ENCODE results near the gene COLEC12.

COLEC12 gene

DNA sequence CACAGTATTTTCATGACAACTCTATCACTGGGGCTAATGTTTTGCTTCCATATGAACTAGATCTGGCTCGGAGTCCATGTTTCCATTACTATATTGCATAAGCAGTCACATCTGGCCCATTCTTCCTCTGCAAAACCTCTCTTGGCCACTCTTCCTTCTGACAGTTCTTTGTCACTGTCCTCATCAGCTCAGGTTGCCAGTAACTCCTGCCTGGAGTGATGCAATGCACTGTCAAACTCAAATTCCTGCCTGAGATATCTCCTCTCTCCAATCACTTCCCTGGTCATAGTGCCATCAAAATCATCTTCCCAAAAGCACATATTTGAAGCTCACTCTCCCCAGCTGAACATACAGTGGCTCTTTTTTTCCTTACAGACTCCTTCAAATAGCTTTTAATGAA is 66.1 kb downstream of the COLEC12 start:
- DNase-seq = no peak

DNA sequence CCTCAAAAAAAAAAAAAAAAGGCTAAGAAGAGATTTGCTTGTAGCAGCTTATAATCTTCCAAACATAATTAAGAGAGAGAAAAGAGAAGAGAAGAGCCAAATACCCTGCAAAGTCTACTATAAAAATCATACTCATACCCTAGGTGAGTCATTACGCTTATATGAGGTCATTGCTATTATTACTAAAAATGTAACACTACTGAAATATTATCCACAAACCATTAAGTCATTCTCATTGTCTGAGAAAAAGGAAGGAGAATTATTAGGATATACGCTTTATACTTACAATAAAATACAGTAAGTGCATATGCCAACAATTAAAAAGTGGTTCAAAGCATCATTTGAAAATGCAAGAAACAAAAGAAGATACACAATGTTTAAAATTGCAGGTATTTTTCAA is 66.5 kb downstream of the COLEC12 start:
- DNase-seq = peak; percentile 59

DNA sequence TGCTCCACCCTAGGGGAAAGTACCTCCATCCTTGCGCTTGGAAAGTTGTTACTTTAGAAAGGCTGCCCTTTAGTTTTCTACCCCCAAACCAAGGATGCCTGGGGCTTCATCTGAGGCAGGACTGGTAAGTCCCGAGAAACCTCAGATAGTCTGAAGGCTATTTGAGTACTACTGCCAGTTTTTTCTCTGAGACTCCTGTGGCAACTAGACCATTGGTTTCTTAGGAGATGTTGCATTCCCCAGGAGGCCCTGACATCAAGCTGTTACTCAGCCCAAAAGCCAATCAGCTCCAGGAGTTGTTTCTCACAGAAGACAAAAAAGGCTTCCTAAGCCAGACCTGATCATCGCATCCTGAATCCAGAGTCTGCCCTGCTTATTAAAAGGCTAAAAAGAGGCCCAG is 67.2 kb downstream of the COLEC12 start:
- no peak for DNase-seq

DNA sequence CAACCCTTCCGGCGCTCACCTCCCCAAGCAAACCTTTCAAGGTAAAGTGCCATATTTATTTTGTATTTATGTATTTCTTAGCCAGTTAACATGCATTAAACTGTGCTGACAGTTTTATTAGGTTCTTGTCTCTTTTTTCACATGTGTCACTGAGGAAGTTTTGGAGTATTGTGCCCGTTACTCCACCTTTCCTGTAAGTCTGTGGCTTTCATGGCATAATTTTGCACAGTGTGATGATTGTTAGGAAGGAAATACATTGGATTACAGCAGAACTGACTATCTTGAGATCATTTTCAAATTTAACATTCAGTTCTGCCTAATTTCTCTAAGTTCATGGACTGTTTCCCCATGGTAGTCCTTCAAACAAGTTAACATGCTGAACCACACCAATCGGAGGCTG is 67.7 kb downstream of the COLEC12 start:
- peak; percentile 33 for DNase-seq

DNA sequence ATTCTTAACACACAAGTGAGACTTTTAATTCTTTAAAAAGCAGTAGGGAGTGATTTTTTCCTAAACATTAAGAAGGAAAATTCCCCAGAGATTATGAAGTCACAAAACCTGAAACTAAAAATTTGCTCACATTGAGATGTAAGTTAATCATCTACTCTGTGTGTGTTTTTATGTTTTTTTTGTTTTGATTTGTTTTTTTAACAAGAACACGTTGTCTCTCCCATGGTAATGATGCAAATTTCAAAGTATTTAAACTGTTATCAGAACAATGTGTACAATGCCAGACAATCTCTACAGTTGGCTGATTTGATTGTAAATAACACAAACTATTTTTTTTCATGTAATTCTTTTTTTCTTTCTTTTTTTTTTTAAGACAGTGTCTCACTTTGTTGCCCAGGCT is 71.5 kb downstream of the COLEC12 start:
- no peak for DNase-seq

DNA sequence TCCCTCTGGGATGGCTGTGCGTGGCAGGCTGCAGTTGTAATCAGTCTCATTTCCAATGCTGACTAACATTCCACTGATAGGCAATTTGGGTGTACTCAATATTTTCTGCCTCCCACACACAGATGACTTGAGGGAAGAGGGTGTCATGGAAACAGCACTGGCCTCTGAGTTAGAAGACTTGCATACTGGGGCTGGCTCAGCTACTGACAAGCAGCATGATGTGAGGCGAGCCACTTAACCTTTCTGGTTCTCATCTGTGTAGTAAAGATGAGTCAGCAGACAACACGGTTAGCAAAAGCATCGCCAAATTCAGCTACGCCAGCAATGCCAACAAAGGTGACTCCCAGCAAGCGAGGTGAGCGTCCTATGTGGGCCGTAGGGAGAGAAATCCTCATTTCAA is 73.5 kb downstream of the COLEC12 start:
- no peak for DNase-seq

DNA sequence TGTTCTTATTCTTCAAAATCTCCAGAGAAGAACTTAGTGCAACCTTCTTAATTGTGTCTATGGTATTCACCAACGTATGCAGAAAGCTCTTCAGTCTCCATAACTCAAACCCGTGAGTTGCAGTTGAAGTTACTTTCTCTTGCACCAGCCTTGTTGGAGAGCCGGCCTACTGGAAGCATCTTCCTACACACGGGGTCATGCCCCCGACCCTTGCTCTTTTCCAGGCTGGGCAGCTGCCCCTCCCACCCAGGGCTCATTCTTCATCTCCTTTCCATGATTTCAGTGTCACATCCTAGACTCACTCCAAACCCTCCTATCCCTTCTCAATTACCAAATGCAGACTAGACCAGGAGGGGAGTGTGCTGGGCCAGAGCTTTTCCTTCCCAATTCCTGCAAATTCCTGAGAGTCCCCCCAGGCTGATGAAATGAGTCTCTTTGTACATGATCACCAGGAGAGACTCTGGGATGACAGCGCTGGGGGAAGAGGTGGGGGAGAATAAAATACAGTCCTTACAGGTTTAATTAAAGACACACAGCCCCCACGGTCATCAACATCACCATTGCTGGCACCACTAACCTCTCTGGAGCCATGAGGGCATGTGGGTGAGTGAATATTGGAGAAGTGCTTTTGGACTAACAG is 75.3 kb downstream of the COLEC12 start:
- DNase-seq = no peak

DNA sequence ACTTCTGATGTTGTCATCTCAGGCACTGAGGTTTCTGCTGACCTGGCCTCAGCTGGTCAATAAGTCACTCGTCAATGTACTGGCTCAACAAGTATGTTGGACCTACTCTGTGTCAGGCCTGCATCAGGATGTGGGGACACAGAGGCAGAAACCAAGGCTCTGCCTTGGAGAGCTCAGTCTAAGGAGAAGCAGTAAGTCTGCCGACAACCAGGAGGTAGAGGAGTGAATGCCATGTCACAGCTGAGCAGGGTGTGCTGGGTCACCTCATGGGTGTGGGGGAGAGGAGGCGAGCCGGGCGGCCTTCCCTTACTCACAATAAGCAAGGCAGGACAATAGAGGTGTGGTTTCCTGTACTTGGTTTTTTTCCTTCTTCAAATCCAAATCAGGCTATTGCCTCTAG is 75.8 kb downstream of the COLEC12 start:
- no peak for DNase-seq

DNA sequence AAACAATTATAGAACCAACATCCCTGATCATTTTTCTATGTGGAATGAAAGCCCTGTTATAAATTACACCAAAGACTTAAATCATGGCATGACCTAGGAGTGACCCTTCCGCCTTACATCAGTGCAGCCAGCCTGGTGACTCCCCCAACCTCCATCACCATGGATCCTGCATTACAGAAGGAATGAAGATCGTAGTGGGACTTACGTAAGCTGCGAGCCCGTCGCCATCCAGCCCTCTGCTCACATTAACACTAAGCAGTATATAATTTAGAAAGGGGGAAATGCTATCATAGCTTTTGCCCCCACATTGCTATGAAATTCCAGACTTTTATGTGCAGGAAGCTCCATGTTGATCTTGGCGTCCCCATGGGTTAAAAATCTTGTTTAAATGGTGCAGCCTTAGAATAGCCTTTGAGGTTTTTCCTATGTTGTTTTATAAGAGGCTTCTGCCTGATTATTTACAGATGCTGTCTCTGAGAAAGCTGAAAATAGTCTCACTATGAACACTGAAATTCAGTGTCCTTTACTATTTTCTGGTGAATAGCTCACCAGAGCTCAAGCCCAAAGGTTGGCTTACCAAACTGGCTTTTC is 76.3 kb downstream of the COLEC12 start:
- DNase-seq = no peak

DNA sequence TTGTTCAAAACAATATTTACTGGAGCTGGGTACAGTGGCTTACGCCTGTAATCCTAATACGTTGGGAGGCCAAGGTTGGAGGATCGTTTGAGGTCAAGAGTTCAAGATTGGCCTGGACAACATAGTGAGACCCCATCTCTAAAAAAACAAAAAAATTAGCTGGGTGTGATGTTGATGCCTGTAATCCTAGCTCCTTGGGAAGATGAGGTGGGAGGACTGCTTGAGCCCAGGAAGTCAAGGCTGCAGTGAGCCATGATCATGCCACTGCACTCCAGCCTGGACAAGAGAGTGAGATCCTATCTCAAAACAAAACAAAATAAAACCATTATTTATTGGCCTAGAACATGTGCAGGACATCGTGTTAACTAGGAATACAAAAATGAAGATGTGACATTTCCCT is 77.5 kb downstream of the COLEC12 start:
- no peak for DNase-seq

DNA sequence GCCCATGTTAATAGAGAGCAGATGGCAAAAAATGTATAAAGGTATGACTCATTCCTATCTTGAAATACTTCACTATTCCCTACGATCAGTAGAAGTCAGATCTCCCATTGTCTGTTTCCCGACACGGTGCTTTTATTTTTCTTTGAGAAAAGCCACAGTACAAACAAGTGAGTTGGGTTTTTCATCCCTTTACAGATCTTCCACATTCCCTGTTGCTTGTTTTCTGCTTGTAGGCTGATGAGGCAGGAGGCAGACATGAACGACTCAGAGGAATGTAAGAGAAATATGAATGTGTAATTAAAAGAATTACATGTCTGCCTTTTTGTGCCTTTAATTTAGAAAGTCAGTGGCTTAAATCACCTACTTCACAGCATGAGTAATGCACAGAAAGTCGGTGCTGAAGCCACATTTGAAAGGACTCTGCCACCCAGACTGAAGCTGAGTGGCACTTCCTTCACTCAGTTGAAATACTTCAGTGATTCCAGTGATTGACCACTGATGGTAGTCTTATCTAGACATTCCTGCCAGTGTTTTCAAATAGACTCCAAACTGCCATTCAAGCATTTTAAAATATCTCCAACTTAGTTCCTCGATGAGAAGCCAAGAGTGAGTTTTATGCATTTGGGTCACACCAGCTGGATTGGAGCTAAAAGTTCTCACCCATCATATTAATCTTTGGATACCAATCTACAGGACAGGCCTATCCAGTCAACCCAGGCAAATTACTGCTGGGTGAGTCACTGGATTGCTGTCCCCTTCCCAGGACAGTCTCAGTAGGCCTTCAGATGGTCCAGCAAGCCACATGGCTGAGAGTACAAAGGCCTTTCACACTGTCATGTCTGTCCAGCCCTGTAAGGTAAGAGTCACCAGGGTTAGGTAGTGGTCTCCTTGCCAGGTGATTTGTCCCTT is 79.0 kb downstream of the COLEC12 start:
- no peak for DNase-seq

DNA sequence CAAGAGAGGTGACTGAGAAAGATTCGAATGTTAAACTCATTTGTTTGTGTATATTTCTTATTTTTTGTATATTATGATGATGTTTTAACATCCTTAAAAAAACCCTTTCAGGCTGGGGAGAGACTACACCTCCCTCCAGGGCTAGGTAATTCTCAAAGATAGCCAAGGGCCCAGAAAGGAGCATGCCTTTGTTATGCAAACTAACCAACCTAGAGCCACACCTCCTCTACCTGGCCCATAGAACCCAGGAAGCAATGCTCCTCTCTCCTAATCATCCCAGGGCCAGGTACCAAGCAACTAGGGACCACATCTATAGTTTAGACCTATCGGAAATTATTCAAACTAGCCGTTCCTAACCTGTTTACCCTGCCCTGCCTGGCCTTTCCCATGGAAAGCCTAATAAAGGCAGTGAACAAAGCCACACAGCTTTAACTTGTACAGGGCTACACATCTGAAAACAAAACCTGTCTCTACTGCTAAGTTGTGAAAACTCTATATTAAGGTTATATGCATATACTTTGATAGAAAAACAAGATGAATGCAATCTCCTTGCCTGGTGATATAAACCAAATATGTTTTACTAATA is 79.7 kb downstream of the COLEC12 start:
- DNase-seq = no peak

DNA sequence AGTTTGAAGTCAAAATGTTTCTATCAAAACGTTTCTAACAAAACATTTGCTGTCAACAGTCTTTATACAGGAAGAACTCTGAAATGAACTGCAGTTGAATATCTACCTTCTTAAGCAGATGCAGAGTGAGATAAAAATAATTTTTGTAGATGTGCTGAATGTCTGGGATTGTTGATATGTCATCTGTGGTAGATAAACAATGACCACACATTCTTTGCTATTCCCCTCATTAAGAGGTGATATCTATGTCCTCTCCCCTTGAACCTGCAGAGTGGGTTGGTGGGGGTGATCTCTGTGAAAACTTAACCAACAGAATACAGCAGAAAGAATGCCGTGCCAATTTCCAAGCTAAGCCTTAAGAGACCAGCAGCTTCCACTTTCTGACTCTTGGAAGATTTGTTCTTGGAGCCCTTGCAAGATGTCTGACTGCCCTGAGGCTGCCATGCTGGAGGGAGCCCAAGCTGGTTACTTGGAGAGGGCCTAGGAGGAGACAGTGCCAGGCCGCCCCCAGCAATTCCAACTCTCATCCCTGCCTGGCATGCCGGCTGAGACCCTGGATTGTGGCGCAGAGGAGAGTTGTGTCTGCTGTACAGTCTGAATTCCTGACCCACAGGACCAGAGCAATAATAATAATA is 80.8 kb downstream of the COLEC12 start:
- no peak for DNase-seq

DNA sequence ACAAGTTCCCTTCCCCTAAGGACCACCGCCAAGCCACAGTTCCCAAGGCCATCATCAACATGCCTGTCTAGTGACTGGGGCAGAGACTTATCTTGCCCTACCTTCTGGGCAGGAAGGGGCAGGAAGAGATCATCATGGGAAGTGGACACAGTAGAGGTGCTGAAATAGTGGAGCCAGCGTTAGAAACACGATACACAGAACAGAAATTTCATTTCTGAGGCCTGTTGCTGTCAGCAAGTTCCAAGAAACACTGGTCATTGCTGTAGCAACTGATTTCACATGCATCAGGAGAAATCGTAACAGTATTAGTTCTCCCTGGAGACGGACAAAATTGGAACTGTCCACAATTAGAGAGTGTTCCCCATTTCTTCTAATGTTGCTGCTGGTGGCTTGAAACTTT is 83.0 kb downstream of the COLEC12 start:
- DNase-seq = peak; percentile 50

DNA sequence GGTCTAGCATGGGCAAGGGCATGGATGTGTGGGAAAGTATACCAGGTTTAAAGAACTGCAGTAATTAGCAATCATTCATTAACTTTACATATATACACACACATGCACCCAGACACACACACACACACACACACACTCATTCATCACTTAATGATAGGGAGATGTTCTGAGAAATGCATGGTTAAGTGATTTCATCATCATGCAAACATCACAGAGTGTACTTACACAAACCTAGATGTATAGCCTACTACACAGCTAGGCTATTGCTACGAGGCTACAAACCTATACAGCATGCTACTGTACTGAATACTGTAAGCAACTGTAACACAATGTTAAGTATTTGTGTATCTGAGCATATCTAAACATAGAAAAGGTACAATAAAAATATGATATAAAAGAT is 83.6 kb downstream of the COLEC12 start:
- DNase-seq = no peak

DNA sequence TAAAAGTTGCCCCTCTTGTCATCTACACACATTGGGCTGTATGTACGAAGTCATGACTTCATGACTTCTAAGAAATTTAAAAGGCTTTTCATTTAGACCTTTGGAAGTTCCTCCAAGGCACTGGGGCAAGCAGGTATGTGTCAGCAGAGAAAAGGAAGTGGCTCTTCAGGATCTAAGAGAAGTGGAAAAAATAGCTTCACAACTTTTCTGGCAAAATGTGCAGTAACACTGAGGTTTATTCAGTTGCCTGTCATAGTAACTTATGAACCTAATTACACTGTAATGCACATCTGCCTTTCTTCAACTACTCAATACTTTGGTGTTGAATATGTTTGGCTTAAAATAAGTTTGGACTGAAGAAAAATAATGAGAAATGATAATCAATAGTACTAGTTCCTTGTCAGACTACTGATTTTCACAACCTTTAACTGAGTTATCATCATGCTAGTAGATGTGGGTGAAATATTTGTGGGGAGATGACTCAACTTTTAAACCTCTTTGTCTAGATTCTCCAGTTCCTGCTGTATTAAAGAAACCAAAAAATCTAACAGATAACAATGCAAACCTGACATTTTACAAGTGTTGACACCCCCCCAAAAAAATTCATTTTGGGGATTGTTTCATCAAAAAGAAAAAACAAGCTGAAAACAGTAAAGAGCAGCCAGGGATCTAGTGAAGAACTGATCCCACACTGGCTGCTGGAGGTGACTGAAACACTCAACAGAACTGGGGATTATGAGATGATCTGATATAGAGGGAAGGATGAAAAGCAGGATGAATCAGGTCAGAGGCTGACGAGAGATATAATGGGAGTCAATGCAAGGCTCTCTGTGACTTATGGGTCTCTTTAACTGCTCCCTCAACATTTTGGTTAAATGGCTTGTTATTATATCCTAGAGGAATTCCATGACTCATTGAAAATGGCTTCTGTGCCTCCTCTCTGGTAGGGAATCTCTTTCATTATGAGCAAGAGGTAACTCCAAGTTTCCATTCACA is 84.6 kb downstream of the COLEC12 start:
- peak; percentile 41 for DNase-seq

DNA sequence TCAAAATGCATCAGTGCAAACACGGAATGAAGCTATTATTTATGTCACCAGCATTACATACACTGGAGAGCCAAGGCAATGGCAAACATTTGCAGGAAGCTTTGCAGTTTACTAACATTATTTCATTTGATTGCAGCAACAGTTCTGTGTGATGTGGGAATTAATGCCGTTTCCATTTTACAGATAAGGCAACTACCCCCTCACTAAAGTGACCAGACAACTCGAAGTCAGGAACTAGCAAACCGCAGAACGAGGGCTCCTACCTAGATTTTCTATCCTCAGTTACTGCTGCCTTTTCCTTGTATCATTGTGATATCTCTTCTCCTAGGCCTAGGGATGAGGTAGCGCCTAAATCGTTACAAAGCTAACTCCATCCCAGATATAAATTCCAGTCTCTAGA is 85.5 kb downstream of the COLEC12 start:
- no peak for DNase-seq

DNA sequence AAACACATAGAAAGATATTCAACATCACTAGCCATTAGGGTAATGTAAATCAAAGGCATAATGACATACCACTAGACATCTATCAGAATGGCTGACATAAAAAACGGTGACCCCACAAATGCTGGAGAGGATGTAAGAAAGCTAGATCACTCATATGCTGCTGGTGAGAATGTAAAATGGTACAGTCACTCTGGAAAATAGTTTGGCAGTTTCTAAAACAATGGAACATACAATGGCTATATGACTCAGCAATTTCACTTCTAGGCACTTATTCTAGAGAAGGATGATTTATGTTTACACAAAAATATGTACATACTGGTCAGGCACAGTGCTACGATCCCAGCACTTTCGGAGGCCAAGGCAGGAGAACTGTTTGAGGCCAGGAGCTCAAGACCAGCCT is 87.3 kb downstream of the COLEC12 start:
- DNase-seq = no peak

DNA sequence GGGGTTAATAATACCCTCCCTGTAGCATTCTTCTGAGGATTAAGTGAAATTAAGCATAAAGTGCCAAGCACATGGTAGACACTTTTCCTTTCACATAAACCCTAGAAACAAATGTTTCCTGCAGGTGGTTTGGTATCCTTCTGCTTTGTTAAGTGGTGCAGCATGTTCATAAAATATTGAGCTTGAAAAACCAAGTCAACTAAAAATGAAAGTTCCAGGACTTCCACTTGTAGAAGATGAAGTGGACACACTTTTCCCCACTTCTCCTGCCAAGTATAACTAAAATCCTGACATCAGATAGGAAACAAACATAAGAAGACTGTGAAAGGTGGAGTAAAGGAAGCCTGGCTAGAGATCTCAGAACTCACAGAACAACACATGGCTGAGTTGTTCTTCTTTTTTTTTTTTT is 90.5 kb downstream of the COLEC12 start:
- DNase-seq = no peak

DNA sequence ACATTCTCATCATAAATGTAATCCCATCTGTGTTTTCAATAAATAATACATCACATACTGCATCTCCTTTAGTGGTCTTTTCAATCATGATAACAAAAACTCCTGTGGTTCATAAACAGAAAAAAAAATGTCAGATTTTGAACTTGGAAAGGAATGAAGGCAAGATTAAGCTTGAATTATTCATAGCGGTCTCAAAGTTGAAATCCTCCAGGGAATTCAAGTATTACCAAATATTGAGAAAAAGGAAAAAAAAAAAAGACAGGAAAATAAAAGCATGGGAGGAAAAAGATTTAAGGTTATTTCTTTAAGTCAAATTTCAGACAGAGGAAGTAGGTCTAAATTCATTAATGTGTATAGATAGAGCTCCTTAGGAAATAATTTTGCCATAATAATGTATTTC is 92.1 kb downstream of the COLEC12 start:
- no peak for DNase-seq

DNA sequence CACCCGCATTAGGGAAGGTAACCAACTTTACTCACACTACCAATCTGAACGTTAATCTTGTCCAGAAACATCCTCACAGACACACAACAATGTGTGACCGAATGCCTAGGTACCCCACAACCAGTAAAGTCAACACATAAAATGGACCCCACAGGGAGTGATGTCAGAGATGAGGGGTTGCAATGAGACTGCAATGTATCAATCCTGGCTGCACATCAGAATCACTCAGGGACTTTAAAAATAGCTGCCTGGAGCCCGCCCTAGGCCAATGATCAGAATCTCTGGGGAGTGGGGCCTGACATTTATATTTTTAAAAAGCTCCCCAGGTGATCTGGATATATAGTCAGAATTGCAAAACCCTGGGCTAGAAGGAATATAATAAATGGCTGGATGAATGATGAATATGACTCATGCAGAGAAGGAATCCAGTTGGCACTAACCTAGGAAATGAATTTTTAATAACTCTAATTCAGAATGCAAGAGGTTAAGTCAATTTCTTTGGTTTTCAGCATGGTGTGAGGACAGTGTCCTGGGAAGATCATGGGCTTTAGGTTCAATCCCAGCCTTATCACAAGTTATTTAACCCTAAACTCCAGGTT is 92.8 kb downstream of the COLEC12 start:
- no peak for DNase-seq

DNA sequence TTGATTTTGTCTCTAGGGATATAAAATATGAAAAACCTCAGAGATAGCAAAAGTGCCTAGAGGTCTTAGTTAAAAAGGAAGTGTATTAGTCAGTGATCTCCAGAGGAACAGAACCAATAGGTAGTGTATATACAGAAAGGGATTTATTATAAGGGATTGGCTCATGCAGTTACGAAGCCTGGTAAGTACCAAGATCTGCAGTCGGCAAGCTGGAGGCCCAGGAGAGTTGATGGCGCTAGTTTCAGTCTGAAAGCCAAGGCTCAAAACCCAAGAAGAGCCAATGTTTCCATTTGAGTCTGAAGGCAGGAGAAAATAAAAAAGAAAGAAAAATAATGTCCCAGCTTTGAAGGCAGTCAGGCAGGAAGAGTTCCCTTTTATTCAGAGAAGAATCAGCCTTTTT is 93.3 kb downstream of the COLEC12 start:
- no peak for DNase-seq

All from inflammatory macrophage treated with lipopolysaccharide for 4 hours (primary cell).